OCI-LY3 (cell line): Measurements from ENCODE around the gene ZNF627.

Experiments used
- EZH2phosphoT487 ChIP-seq: fragments of 200-600 bp; shearing (Covaris generic); IDR thresholded peaks from 2 replicates; pipeline ENCODE4 v1.6.1; 2018; ENCODE audit warnings: antibody characterized with exemption, mixed run types, low read depth
- TF ChIP-seq, protein P1 (sequence below): fragments of 200-600, 300-600 bp; sonication (generic); IDR thresholded peaks from 2 replicates; pipeline ENCODE4 v1.5.1; 2014; ENCODE audit warnings: antibody characterized with exemption, low read length, low read depth

- TF ChIP-seq, protein P1, sequence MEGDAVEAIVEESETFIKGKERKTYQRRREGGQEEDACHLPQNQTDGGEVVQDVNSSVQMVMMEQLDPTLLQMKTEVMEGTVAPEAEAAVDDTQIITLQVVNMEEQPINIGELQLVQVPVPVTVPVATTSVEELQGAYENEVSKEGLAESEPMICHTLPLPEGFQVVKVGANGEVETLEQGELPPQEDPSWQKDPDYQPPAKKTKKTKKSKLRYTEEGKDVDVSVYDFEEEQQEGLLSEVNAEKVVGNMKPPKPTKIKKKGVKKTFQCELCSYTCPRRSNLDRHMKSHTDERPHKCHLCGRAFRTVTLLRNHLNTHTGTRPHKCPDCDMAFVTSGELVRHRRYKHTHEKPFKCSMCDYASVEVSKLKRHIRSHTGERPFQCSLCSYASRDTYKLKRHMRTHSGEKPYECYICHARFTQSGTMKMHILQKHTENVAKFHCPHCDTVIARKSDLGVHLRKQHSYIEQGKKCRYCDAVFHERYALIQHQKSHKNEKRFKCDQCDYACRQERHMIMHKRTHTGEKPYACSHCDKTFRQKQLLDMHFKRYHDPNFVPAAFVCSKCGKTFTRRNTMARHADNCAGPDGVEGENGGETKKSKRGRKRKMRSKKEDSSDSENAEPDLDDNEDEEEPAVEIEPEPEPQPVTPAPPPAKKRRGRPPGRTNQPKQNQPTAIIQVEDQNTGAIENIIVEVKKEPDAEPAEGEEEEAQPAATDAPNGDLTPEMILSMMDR, result no peak
- TF ChIP-seq EZH2phosphoT487, result no peak
Observed at GRCh38 chr19:11651062-11651461, 53.8 kb downstream of the ZNF627 start.
